NCI-H748 (cell line): ENCODE data around the gene CDCA4.

Source experiments
- DNase-seq: peaks from one replicate; lab custom pipeline; 2025; ENCODE audit not compliant: unreplicated experiment; lab: John Stamatoyannopoulos, UW

CDCA4 gene

GRCh38 chr14:104992501-104992900 lies 28.4 kb downstream of the CDCA4 start:
- DNase-seq, result no peak

DNA sequence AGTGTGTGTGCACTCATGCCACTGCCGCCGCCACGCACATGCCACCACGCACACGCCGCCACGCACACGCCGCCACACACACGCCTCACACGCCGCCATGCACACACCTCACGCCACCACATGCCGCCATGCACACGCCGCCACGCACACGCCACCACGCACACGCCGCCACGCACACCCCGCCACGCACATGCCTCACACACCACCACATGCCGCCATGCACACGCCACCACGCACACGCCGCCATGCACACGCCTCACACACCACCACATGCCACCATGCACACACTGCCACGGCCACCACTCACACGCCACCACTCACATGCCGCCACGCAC lies 29.0 kb downstream of the CDCA4 start:
- no peak for DNase-seq

DNA sequence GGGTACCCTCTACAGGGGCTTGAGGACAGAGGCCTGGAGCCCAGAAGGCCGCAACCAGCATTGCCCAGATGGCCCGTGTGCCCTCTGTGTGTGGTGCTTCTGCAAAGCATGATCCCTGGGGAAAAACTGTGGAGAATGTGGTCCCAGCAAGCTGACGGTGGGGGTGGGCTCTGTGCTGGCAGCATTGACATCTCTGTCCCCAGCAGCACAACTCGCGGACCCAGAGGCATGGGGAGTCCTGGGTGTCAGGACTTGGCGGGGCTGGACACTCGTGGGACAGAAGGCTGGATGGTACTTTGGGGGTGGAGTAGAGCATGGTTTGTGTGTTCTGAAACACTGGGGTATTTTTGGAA lies 31.0 kb downstream of the CDCA4 start:
- no peak for DNase-seq

- DNase-seq, result no peak
These were observed 31.5 kb downstream of the CDCA4 start for GRCh38 chr14:104989236-104989950.

DNA sequence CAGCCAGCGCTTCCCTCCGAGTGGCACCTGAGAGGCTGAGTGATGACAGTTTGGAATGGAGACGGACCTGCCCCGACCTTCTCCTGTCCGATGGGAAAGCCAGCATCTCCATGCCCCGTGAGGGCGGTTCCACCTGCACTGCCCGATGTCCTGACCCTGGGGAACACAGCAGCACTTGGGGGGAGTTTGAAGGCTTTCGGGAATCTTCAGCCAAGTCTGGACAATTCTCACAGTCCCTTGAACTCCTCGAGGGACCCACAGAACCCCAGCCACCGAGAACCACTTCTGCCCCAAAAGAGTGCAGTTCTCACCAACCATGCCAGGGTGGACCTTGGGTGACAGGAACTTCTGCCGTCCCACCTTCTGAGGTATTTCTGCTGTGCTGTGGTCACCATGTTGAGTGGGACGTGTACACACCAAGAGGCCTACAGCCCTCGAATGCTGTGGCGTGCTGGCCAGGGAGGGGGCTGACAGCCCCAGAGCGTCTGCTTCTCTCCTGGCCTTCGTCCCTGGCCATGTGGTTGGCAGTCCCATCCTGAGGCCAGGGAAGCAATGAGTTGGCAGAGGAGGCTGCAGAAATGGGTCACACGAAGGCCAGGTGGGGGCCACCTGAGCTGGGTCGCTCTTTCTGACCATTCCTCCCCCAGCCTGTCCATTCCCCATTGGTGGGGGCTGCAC lies 34.3 kb downstream of the CDCA4 start:
- DNase-seq, result no peak

DNA sequence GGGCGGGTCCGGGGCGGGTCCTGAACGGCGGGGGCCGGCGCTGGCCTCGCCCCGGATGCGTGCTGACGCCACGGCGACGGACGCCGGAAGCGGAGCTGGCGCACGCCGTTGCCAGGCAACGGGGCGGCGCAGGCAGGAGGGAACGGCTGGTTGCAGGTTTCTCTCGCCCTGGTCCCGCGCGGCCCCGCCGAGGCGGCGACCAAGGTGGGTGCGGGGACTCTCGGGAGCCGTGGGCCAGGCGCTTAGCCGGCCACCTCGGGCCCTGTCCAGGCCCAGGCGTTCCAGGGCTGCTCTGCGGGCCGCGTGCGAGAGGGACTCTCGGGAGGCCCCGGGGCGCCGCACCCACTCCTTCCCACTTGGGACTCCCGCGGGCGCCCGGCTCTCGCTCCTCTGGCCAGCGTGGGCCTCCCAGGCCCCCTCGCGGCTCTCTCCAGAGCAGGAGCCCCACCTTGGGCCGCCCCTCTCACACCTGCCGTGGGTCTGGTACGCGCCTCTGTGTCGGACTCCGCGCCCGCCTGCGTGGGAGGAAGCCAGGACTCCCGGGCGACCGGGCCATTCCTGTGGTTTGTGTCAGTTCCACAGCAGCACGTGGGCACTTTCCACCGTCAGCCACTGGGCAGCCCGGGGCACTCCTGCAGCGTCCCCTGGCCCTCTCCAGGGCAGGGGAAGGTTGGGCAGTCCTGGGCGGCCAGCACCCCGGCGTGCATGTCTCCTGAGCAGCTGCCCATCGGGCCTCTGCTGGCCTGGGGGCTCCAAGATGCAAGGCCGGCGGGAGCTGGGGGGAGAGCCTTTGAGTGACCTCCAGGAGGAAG lies 35.0 kb downstream of the CDCA4 start, which contains the start of gene CLBA1:
TSS of gene CLBA1 (plus strand) at position 114 of the 812 bp plus-strand sequence. CDS start at position 758, 644 bp downstream.
- DNase-seq, result peak; percentile 97

- no peak for DNase-seq
These were observed 36.6 kb downstream of the CDCA4 start for GRCh38 chr14:104984056-104984894.

DNA sequence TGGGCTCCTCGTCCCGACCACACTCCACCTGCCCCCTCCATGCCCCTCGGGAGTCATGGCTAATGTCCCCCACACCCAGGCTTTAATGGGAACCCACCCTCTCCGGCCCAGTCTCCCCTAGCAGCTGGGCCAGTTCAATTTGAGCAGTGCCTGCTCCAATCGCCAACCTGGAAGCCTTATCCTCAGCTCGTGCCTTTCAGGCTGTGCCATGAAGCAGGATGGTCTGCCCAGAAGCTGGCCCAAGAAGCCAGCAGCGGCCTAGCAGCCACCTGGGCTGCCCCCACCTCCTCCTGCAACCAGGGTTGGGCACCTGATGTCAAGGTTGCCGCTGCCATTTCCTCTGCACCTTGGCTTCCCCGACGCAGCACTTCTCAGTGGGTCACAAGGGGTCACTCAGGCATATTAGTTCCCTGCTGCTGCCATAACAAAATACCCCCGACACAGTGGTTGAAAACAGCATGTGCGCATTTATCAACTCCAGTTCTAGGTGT lies 37.6 kb downstream of the CDCA4 start:
- no peak for DNase-seq

DNA sequence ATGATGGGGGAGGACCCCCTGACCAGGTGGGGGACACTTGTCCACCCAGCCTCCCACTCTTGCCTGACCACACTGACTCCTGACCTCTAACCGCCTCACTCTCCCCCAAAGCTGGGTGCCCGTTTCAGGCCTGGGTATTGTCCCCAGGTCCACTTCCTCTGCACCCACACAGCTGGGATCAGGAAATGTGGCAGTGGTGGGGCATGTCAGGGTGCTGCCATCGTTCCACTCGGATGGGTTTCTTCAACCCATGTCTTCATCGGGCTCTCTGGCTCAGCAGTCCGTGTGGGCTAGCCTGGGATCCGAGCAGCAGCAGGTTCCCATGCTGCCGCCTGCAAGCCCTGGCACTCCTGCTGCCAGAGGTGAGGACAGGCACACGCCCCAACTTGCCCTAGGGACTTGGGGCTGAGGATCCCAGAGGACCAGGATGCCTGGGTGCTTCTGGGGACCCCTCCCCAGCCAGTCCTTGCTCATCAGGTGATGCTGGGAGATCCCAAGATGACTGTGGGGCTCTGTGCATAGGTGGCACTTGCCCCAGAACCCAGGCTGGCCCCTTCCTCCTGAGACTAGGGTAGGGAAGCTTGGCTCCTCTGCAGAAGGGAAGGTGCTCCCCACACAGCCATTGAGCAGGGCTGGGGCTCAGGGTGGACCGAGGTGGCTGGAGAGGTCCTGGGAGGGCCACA lies 38.2 kb downstream of the CDCA4 start:
- DNase-seq, result no peak

DNA sequence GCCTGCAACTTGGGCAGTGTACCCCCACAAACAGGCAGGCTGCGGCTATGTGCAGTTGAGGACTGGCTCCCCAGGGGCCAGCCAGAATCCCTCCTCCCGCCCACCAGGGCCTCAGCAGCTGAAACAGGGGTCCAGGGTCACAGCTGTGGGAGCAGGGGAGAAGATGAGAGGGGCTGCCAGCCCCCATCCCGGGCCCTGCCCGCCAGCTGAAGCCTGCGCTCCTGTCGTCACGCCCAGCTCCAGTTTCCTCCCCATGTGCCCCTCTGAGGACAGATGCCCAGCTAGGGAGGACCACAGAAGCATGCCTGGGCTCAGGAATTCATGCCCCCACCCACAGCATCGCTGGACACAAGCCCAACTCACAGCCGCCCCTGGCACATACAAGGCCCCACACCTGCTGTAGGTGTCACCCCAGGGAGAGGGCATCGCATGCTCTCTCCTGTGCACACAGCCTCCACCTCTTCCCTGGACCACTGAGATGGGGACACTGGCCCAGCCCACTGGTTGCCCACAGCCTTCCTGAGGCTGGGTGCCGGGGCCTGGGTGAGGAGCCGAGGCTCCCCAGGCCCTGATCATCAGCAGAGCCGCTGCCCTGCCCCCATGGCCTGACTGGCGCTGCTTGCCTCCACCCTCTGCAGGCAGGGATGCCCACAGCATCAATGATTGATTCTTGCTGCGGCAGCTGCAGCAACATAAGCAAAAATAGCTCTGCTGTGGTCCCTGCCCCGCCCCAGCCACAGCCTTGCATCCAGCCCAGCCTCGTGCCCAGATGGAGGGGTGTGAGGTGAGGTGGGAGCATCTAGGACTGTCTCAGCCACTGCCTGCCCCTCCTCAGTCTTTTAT lies 39.0 kb downstream of the CDCA4 start:
- no peak for DNase-seq

- no peak for DNase-seq
These were observed 40.0 kb downstream of the CDCA4 start for GRCh38 chr14:104980611-104981531.

DNA sequence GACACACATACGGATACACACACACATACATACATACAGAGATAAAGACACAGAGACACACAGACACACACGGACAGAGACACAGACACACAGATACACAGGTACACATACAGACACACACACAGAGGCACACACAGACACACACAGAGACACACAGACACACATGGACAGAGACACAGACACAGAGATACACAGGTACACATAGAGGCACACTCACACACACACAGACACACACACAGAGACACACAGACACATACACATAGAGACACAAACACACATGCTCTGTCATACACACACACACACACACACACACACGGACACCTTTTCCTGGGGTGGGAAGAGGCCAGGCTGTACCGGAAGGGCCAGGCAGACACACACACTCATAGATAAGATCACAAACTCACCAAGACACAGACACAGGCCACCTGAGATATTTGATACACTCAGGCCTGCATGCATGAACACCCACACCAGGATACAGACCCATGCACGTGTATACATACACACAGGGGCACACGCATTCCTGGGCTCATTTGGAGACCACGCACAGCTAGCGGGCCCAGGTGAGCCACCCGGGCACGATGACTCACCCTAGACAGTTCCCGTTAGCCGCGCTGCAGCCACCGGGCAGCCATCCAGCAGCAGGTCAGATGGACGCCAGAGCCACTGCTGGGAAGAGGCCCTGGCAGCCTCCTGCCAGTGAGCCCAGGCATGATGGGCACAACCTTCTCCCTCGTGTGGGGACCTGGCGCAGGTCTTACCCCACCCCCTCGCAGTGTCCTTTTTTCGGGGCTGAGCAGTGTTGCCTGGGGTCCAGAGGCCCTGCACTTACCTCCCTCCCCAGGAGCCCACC lies 40.9 kb downstream of the CDCA4 start:
- no peak for DNase-seq

DNA sequence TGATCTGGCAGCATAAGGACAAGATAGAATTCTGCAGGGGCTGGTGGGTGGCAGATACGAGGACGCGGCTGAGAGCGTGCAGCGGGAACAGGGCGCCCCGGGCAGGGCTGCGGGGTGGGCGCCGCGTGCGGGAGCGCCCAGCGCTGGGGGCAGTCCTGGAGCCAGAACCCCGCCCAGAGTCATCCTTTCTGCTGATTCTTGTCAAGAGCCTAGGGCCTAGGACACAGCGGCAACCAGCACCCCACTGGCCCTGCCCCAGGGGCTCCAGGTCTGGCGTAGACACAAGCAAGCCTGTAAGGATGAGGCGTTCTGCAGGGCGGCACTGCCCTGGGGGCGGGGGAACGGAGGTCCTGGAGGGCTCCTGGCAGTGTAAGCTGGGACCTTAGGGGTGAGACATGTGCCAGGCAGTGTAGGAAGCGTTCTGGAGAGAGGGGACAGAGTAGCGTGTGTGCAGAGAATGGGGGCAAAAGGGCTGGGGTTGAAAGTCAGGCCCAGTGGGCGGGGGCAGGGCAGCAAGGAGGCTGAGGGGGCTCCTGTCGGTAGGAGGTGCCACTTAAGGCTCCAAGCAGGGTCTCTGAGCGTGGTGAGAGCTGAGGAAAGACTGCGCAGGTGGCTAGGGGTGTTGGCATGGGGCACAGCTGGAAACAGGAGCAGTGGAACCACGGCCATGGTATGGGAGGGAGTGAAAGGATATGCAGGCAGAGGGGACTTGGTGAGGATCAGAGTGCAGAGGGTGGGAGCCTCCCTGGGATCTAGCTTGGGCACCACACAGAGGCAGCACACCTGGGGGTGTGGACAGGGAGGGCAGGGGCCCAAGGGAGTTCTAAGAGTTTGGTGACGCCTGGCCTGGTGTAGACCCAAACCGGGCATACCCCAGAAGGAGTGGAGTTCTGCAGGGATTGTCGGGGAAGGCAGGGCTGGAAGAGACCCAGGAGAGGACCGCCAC lies 41.9 kb downstream of the CDCA4 start:
- DNase-seq, result peak; percentile 51

GRCh38 chr14:104977681-104978653 lies 42.9 kb downstream of the CDCA4 start, which contains the start of gene AHNAK2:
TSS of gene AHNAK2 (minus strand) at chr14:104978374. CDS start at chr14:104978237, 137 bp downstream.
- peak; percentile 95 for DNase-seq
